HEK293 (cell line): ENCODE results near the gene IZUMO1.

ENCODE experiments used
- GFI1B ChIP-seq: fragments of 450-650 bp; formaldehyde crosslinking; IDR thresholded peaks from 2 replicates; pipeline ENCODE4 v1.5.1; 2016; ENCODE audit warnings: missing biosample characterization, missing genetic modification characterization
- HOXD13 ChIP-seq: sonication (generic); formaldehyde crosslinking; IDR thresholded peaks from 2 replicates; pipeline ENCODE4 v1.8.0; 2022; ENCODE audit warnings: missing genetic modification reagents, borderline replicate concordance
- KLF7 ChIP-seq: fragments of 450-650 bp; formaldehyde crosslinking; IDR thresholded peaks from 2 replicates; pipeline ENCODE4 v1.5.1; 2016; ENCODE audit warnings: missing biosample characterization, missing genetic modification characterization, borderline replicate concordance
- KLF9 ChIP-seq: fragments of 450-650 bp; formaldehyde crosslinking; IDR thresholded peaks from 2 replicates; pipeline ENCODE4 v1.5.1; 2016; ENCODE audit warnings: missing biosample characterization, missing genetic modification characterization, low read depth
- SP3 ChIP-seq: fragments of 450-650 bp; formaldehyde crosslinking; IDR thresholded peaks from 2 replicates; pipeline ENCODE4 v1.5.1; 2016; ENCODE audit warnings: missing biosample characterization, missing genetic modification characterization
- ZIC2 ChIP-seq: fragments of 450-650 bp; formaldehyde crosslinking; IDR thresholded peaks from 2 replicates; pipeline ENCODE4 v1.5.1; 2016; ENCODE audit warnings: missing biosample characterization, missing genetic modification characterization
- ZNF174 ChIP-seq: fragments of 450-650 bp; formaldehyde crosslinking; IDR thresholded peaks from 2 replicates; pipeline ENCODE4 v1.5.0; 2017; ENCODE audit warnings: missing biosample characterization, mild to moderate bottlenecking, missing genetic modification characterization
- ZNF19 ChIP-seq: fragments of 450-650 bp; formaldehyde crosslinking; IDR thresholded peaks from 2 replicates; pipeline ENCODE4; 2016; ENCODE audit warnings: missing biosample characterization, missing genetic modification characterization, low read depth
- ZNF248 ChIP-seq: fragments of 450-650 bp; formaldehyde crosslinking; IDR thresholded peaks from 2 replicates; pipeline ENCODE4 v1.5.1; 2017; ENCODE audit warnings: missing biosample characterization, missing genetic modification characterization
- ZNF266 ChIP-seq: fragments of 450-650 bp; formaldehyde crosslinking; IDR thresholded peaks from 2 replicates; pipeline ENCODE4 v1.5.1; 2016; ENCODE audit warnings: missing biosample characterization, missing genetic modification characterization, low read depth
- ZNF341 ChIP-seq: fragments of 450-650 bp; formaldehyde crosslinking; IDR thresholded peaks from 2 replicates; pipeline ENCODE4; 2016; ENCODE audit warnings: low read depth, missing biosample characterization, missing genetic modification characterization
- ZNF350 ChIP-seq: fragments of 450-650 bp; formaldehyde crosslinking; IDR thresholded peaks from 2 replicates; pipeline ENCODE4 v1.5.0; 2017; ENCODE audit warnings: missing biosample characterization, mild to moderate bottlenecking, missing genetic modification characterization
- ZNF404 ChIP-seq: fragments of 450-650 bp; formaldehyde crosslinking; IDR thresholded peaks from 2 replicates; pipeline ENCODE4 v1.5.1; 2017; ENCODE audit warnings: missing biosample characterization, missing genetic modification characterization
- ZNF510 ChIP-seq: fragments of 450-650 bp; formaldehyde crosslinking; IDR thresholded peaks from 2 replicates; pipeline ENCODE4 v1.5.1; 2018; ENCODE audit warnings: mild to moderate bottlenecking, missing genetic modification characterization, missing biosample characterization; ENCODE audit not compliant: insufficient replicate concordance
- ZNF555 ChIP-seq: fragments of 450-650 bp; formaldehyde crosslinking; conservative IDR thresholded peaks from 2 replicates; pipeline ENCODE4 v1.5.1; 2017; ENCODE audit warnings: missing biosample characterization, mild to moderate bottlenecking, missing genetic modification characterization, inconsistent platforms
- ZNF600 ChIP-seq: fragments of 450-650 bp; formaldehyde crosslinking; IDR thresholded peaks from 2 replicates; pipeline ENCODE4 v1.5.1; 2016; ENCODE audit warnings: missing biosample characterization, missing genetic modification characterization
- ZNF670 ChIP-seq: fragments of 450-650 bp; formaldehyde crosslinking; IDR thresholded peaks from 2 replicates; pipeline ENCODE4 v1.5.1; 2016; ENCODE audit warnings: missing biosample characterization, missing genetic modification characterization, low read depth
- ZNF701 ChIP-seq: fragments of 450-650 bp; formaldehyde crosslinking; IDR thresholded peaks from 2 replicates; pipeline ENCODE4 v1.5.1; 2016; ENCODE audit warnings: missing biosample characterization, missing genetic modification characterization
- ZNF76 ChIP-seq: fragments of 450-650 bp; formaldehyde crosslinking; IDR thresholded peaks from 2 replicates; pipeline ENCODE4; 2016; ENCODE audit warnings: low read depth, missing biosample characterization, missing genetic modification characterization, borderline replicate concordance
- ZNF776 ChIP-seq: fragments of 450-650 bp; formaldehyde crosslinking; IDR thresholded peaks from 2 replicates; pipeline ENCODE4 v1.5.0; 2017; ENCODE audit warnings: missing biosample characterization, missing genetic modification characterization, borderline replicate concordance
- ZSCAN23 ChIP-seq: fragments of 450-650 bp; formaldehyde crosslinking; IDR thresholded peaks from 2 replicates; pipeline ENCODE4 v1.5.1; 2016; ENCODE audit warnings: missing biosample characterization, missing genetic modification characterization
- ZSCAN30 ChIP-seq: fragments of 450-650 bp; IDR thresholded peaks from 2 replicates; pipeline ENCODE4 v1.5.1; 2018; ENCODE audit warnings: missing biosample characterization, mild to moderate bottlenecking, missing genetic modification characterization, moderate library complexity
- TF ChIP-seq, protein P1 (sequence below): fragments of 450-650 bp; formaldehyde crosslinking; IDR thresholded peaks from 2 replicates; pipeline ENCODE4 v1.5.1; 2016; ENCODE audit warnings: missing biosample characterization, missing genetic modification characterization
- TF ChIP-seq, protein P2 (sequence below): sonication (generic); formaldehyde crosslinking; IDR thresholded peaks from 2 replicates; pipeline ENCODE4 v1.8.1; 2022; ENCODE audit warnings: mild to moderate bottlenecking, moderate library complexity, missing genetic modification reagents
- TF ChIP-seq, protein P3 (sequence below): fragments of 450-650 bp; formaldehyde crosslinking; IDR thresholded peaks from 2 replicates; pipeline ENCODE4 v1.5.1; 2016; ENCODE audit warnings: missing biosample characterization, missing genetic modification characterization, borderline replicate concordance
- TF ChIP-seq, protein P4 (sequence below): fragments of 450-650 bp; formaldehyde crosslinking; IDR thresholded peaks from 2 replicates; pipeline ENCODE4 v1.5.1; 2016; ENCODE audit warnings: missing biosample characterization, missing genetic modification characterization, borderline replicate concordance

IZUMO1 gene

DNA sequence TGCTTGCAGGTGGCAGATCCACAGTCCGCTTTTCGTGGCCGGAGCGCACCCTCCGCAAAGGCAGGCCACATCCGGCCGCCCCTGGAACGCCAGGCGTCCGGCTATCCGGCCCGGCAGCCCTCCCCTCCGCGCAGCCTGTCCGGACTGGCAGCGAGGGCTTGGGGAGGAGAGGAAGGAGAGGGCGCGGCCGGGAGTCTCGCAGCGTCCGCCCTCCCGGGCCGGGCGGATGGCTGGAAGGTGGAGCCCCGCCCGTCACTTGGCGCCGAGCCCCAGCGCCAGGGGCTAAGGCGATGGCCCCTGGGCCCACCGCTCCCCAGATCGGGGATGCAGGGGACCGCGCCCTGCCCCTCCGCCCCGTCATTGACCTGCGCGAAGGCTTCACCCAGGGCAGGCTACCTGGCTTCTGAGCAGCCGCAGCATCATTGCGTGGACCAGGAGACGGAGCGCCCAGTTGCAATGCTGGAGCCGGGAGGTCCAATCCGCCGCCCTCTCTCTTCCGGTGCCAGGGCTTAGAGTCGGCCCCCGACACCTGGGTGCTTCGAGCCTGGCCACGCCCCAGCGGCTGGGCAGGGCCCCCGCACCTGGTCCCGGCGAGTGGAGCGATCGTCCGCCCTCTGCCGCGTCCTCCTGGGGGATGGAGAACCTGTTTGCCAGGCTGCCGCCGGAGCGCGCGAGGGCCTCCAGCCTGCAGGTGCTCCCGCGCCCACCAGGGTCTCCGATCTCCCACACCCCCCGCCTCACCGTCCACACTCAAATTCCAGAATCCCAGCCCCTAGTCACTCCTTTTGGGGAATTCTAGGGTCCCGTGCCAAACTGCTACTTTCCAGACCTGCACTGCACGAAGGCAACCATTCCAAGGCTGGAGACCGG lies 6.0 kb upstream of the IZUMO1 start, which contains the start of gene FUT1 (continued):
- TF ChIP-seq ZNF350 (tag by site-specific recombination): no peak
- TF ChIP-seq ZSCAN30 (tag by site-specific recombination): 0 out of 2 replicates have a peak, but pooled peaks have one; percentile 26
- peak; percentile 70 for TF ChIP-seq KLF9 (tag by site-specific recombination)
- no peak for TF ChIP-seq ZNF404 (tag by site-specific recombination)
- peak; percentile 33; the same call in 1 of the 2 replicates for TF ChIP-seq ZNF600 (tag by site-specific recombination)
- TF ChIP-seq SP3 (tag by site-specific recombination): peak; percentile 96
- no peak for TF ChIP-seq HOXD13 (CRISPR knock-in tag)
- no peak for TF ChIP-seq ZNF670 (tag by site-specific recombination)
- no peak for TF ChIP-seq ZNF248 (tag by site-specific recombination)
- TF ChIP-seq, protein P1, sequence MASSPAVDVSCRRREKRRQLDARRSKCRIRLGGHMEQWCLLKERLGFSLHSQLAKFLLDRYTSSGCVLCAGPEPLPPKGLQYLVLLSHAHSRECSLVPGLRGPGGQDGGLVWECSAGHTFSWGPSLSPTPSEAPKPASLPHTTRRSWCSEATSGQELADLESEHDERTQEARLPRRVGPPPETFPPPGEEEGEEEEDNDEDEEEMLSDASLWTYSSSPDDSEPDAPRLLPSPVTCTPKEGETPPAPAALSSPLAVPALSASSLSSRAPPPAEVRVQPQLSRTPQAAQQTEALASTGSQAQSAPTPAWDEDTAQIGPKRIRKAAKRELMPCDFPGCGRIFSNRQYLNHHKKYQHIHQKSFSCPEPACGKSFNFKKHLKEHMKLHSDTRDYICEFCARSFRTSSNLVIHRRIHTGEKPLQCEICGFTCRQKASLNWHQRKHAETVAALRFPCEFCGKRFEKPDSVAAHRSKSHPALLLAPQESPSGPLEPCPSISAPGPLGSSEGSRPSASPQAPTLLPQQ: peak; percentile 100
- peak; percentile 94 for TF ChIP-seq KLF7 (tag by site-specific recombination)
- peak; percentile 51; the same call in 1 of the 2 replicates for TF ChIP-seq ZIC2
- TF ChIP-seq ZNF174: no peak
- TF ChIP-seq ZNF701 (tag by site-specific recombination): no peak
- TF ChIP-seq ZNF76 (tag by site-specific recombination): peak; percentile 32; the same call in 1 of the 2 replicates
- no peak for TF ChIP-seq ZNF776 (tag by site-specific recombination)
- TF ChIP-seq, protein P2, sequence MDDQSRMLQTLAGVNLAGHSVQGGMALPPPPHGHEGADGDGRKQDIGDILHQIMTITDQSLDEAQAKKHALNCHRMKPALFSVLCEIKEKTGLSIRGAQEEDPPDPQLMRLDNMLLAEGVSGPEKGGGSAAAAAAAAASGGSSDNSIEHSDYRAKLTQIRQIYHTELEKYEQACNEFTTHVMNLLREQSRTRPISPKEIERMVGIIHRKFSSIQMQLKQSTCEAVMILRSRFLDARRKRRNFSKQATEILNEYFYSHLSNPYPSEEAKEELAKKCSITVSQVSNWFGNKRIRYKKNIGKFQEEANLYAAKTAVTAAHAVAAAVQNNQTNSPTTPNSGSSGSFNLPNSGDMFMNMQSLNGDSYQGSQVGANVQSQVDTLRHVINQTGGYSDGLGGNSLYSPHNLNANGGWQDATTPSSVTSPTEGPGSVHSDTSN (CRISPR knock-in tag): peak; percentile 9; the same call in 1 of the 2 replicates
- TF ChIP-seq ZNF266 (tag by site-specific recombination): no peak
- peak; percentile 53 for TF ChIP-seq ZNF341 (tag by site-specific recombination)
- no peak for TF ChIP-seq ZNF510 (tag by site-specific recombination)
- TF ChIP-seq ZSCAN23 (tag by site-specific recombination): no peak
- TF ChIP-seq, protein P3, sequence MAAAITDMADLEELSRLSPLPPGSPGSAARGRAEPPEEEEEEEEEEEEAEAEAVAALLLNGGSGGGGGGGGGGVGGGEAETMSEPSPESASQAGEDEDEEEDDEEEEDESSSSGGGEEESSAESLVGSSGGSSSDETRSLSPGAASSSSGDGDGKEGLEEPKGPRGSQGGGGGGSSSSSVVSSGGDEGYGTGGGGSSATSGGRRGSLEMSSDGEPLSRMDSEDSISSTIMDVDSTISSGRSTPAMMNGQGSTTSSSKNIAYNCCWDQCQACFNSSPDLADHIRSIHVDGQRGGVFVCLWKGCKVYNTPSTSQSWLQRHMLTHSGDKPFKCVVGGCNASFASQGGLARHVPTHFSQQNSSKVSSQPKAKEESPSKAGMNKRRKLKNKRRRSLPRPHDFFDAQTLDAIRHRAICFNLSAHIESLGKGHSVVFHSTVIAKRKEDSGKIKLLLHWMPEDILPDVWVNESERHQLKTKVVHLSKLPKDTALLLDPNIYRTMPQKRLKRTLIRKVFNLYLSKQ (tag by site-specific recombination): no peak
- TF ChIP-seq ZNF555 (tag by site-specific recombination): no peak
- TF ChIP-seq, protein P4, sequence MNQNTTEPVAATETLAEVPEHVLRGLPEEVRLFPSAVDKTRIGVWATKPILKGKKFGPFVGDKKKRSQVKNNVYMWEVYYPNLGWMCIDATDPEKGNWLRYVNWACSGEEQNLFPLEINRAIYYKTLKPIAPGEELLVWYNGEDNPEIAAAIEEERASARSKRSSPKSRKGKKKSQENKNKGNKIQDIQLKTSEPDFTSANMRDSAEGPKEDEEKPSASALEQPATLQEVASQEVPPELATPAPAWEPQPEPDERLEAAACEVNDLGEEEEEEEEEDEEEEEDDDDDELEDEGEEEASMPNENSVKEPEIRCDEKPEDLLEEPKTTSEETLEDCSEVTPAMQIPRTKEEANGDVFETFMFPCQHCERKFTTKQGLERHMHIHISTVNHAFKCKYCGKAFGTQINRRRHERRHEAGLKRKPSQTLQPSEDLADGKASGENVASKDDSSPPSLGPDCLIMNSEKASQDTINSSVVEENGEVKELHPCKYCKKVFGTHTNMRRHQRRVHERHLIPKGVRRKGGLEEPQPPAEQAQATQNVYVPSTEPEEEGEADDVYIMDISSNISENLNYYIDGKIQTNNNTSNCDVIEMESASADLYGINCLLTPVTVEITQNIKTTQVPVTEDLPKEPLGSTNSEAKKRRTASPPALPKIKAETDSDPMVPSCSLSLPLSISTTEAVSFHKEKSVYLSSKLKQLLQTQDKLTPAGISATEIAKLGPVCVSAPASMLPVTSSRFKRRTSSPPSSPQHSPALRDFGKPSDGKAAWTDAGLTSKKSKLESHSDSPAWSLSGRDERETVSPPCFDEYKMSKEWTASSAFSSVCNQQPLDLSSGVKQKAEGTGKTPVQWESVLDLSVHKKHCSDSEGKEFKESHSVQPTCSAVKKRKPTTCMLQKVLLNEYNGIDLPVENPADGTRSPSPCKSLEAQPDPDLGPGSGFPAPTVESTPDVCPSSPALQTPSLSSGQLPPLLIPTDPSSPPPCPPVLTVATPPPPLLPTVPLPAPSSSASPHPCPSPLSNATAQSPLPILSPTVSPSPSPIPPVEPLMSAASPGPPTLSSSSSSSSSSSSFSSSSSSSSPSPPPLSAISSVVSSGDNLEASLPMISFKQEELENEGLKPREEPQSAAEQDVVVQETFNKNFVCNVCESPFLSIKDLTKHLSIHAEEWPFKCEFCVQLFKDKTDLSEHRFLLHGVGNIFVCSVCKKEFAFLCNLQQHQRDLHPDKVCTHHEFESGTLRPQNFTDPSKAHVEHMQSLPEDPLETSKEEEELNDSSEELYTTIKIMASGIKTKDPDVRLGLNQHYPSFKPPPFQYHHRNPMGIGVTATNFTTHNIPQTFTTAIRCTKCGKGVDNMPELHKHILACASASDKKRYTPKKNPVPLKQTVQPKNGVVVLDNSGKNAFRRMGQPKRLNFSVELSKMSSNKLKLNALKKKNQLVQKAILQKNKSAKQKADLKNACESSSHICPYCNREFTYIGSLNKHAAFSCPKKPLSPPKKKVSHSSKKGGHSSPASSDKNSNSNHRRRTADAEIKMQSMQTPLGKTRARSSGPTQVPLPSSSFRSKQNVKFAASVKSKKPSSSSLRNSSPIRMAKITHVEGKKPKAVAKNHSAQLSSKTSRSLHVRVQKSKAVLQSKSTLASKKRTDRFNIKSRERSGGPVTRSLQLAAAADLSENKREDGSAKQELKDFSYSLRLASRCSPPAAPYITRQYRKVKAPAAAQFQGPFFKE: 0 out of 2 replicates have a peak, but pooled peaks have one; percentile 14
- no peak for TF ChIP-seq GFI1B
- TF ChIP-seq ZNF19 (tag by site-specific recombination): no peak
